Measurements from ENCODE around the gene PLPPR3. TPM values are rescaled to one million over a fixed set of nuclear protein-coding genes. Genes with fewer than 3 reads are reported as not detected.
A peak's percentile ranks its signal among the peaks of the same experiment; 100 is the strongest.

Gene PLPPR3
- total RNA-seq, 1 donor from 2014 or later: 0.75 TPM

DNA sequence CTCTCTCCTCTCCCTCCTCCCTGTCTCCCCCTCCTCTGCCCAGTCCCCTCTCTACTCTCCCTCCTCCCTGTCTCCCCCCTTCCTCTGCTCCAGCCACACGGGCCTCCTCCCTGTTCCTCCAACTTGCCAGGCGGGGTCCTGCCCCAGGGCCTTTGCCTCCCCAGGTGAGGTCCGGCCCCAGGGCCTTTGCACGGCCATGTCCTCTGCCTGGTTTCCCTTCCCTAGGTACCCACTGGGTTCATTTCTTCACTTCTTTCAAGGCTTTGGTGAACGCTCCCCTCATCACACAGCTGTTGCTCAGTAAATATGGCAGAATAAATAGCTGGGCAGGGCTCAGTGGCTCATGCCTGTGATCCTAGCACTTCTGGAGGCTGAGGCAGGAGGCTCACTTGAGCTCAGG, 49.7 kb downstream of the PLPPR3 start:
- DNase-seq (ENCODE audit: low read depth): no peak
- TF ChIP-seq, protein P1, sequence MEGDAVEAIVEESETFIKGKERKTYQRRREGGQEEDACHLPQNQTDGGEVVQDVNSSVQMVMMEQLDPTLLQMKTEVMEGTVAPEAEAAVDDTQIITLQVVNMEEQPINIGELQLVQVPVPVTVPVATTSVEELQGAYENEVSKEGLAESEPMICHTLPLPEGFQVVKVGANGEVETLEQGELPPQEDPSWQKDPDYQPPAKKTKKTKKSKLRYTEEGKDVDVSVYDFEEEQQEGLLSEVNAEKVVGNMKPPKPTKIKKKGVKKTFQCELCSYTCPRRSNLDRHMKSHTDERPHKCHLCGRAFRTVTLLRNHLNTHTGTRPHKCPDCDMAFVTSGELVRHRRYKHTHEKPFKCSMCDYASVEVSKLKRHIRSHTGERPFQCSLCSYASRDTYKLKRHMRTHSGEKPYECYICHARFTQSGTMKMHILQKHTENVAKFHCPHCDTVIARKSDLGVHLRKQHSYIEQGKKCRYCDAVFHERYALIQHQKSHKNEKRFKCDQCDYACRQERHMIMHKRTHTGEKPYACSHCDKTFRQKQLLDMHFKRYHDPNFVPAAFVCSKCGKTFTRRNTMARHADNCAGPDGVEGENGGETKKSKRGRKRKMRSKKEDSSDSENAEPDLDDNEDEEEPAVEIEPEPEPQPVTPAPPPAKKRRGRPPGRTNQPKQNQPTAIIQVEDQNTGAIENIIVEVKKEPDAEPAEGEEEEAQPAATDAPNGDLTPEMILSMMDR (conservative IDR thresholded peaks at IDR 0.05; ENCODE audit: low read depth, low read length): no peak
- no peak overlapping the region for H3K4me3 ChIP-seq (ENCODE audit: low read depth, low read length)

DNA sequence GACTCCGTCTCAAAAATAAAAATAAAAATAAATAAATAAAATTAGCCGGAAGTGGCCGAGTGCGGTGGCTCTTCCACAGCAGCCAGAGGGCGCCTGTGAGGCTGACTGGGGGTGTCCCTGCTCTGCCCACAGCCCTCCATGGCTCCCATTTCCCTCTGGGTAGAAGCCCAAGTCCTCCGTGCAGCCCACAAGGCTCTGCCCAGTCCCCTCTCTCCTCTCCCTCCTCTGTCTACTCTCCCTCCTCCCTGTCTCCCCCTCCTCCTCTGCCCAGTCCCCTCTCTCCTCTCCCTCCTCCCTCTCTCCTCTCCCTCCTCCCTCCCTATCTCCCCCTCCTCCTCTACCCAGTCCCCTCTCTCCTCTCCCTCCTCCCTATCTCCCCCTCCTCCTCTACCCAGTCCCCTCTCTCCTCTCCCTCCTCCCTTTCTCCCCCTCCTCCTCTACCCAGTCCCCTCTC, 50.4 kb downstream of the PLPPR3 start:
- H3K4me3 ChIP-seq (ENCODE audit: low read depth, low read length): no peak overlapping the region
- no peak for DNase-seq (ENCODE audit: low read depth)
- TF ChIP-seq, protein P1 (conservative IDR thresholded peaks at IDR 0.05; ENCODE audit: low read depth, low read length): peak; percentile 66

DNA sequence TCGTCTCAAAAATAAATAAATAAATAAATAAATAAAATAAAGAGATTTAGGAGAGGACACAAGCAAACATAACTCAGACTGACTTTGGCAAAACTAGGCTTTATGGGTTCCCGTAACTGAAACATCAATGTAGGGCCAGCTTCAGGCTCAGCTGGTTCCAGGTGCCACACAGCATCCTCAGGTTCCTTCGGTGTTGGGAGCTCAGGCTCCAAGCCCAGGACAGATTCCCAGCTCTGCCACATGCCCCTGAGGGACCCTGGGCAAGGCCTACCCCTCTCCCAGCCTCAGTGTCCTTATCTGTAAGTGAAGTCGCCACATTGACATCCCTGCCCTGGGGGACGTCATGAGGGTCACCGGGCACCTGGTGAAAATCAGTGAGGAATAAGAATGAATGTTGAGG, 52.1 kb downstream of the PLPPR3 start:
- H3K4me3 ChIP-seq (ENCODE audit: low read depth, low read length): no peak overlapping the region
- TF ChIP-seq, protein P1 (conservative IDR thresholded peaks at IDR 0.05; ENCODE audit: low read depth, low read length): no peak
- no peak for DNase-seq (ENCODE audit: low read depth)

DNA sequence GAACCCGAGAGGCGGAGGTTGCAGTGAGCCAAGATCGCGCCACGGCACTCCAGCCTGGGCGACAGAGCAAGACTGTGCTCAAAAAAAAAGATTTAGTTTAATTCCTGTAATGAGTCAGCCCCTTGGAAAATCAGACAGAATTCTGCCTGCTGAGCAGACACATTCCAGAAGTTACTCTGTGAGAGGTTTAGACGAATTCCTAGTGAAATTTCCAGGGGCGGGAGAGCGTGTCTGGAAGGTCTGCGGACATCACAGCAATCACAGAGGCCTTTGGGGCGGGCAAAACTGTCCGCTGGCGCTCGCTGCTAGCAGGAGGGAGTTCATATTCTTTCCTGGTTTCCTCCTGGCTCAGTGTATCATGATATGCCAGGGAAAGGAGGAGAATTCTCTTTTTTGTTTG, 53.3 kb downstream of the PLPPR3 start:
- DNase-seq (ENCODE audit: low read depth): peak; percentile 83

DNA sequence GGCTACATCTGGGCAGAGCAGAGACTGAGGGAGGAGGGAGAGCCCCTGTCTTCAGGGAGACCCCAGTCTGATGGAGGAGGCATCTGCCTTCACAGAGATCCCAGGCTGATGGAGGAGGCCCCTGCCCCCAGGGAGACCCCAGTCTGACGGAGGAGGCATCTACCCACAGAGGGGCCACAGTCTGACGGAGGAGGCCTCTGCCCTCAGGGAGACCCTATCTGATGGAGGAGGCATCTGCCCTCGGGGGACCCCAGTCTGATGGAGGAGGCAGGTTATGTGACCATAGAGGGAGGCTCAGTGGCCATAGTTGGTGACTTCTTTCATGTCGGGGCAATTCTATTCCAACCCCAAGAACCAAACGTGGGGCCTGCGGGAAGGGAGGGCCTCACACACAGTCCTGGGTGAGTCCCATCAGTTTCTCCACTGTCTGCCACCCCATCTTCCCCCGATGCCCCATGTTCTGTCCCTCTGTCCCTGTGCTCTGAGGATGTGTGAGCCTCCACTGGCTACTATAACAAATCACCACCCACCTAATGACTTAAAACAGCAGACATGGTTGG, 56.5 kb downstream of the PLPPR3 start:
- TF ChIP-seq, protein P1 (conservative IDR thresholded peaks at IDR 0.05; ENCODE audit: low read depth, low read length): no peak
- no peak for DNase-seq (ENCODE audit: low read depth)
- H3K4me3 ChIP-seq (ENCODE audit: low read depth, low read length): no peak overlapping the region

More for the DNA sequence above, 53.3 kb downstream of the PLPPR3 start:
- TF ChIP-seq, protein P1 (conservative IDR thresholded peaks at IDR 0.05; ENCODE audit: low read depth, low read length): no peak
- no peak overlapping the region for H3K4me3 ChIP-seq (ENCODE audit: low read depth, low read length)

DNA sequence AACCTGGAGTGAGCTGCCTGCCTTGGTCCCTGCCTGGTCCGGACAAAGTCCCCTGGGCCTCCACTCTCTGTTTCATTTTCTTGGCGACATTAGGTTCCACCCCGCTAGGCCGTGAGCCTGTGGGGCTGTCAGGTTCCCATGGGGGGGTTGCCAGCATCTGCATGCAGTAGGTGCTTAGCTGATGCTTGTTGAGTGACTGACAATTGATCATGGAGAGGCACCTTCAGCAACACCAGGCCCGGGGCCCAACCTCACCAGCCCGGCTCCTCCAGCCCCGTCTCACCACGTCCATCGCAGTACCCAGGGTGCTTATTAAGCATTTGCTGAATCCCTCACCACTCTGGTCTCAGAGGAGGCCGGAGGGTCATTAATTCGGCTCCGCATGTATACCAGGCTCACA, 57.5 kb downstream of the PLPPR3 start:
- TF ChIP-seq, protein P1 (conservative IDR thresholded peaks at IDR 0.05; ENCODE audit: low read depth, low read length): no peak
- DNase-seq (ENCODE audit: low read depth): no peak
- H3K4me3 ChIP-seq (ENCODE audit: low read depth, low read length): no peak overlapping the region

DNA sequence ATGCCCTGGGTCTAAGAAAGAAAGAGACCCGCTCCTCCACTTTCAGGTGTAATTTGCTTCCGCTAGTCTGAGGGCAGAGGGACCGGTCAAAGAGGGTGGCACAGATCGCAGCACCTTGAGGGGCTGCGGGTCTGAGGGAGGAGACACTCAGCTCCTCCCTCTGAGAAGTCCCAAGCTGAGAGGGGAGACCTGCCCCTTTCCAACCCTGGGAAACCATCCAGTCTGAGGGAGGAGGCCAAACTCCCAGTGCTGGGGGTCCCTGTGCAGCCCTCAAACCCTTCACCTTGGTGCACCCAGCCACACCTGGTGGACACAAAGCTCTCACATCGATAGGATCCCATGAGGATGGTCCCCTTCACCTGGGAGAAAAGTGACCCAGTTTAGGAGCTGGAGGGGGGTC, 57.9 kb downstream of the PLPPR3 start:
- no peak overlapping the region for H3K4me3 ChIP-seq (ENCODE audit: low read depth, low read length)
- TF ChIP-seq, protein P1 (conservative IDR thresholded peaks at IDR 0.05; ENCODE audit: low read depth, low read length): no peak
- no peak for DNase-seq (ENCODE audit: low read depth)

Data from epithelial cell of proximal tubule (primary cell).